ENCODE measurements around the gene SLC13A5.

GRCh38 chr17:6666077-6666521 is 47.1 kb downstream of the SLC13A5 start:
- TF ChIP-seq CTCF (IDR thresholded peaks at IDR 0.05; ENCODE audit: low read depth, low read length, poor library complexity, severe bottlenecking) = peak; percentile 88
- TF ChIP-seq EZH2phosphoT487 (IDR thresholded peaks at IDR 0.05; ENCODE audit: borderline replicate concordance, low read length) = no peak
